ENCODE measurements around the gene BCL2L15.

- TF ChIP-seq CTCF (optimal IDR thresholded peaks at IDR 0.05 in 1 of 3, IDR thresholded peaks at IDR 0.05 in 1 of 3, conservative IDR thresholded peaks at IDR 0.05 in 1 of 3; ENCODE audit: extremely low read depth in 1 of 3, insufficient read depth in 2 of 3, low read length in 3 of 3) = no peak
- TF ChIP-seq EZH2 (IDR thresholded peaks at IDR 0.05; ENCODE audit: low read length) = no peak
Measured at GRCh38 chr1:113890816-113891215, 3.4 kb upstream of the BCL2L15 start.
